KOPT-K1 (cell line): ENCODE measurements around the gene CLDN9.
A peak's percentile ranks its signal among the peaks of the same experiment; 100 is the strongest.

Experiments used
- H3K27ac ChIP-seq: fragments of 200-600 bp; sonication (generic); 2 replicates; pipeline ENCODE4 v1.5.1; 2016; ENCODE audit warnings: antibody characterized with exemption, mild to moderate bottlenecking, low read depth, low read length; ENCODE audit not compliant: poor library complexity, severe bottlenecking
- H3K36me3 ChIP-seq: fragments of 200-600 bp; sonication (generic); 2 replicates; pipeline ENCODE4 v1.5.1; 2017; ENCODE audit warnings: antibody characterized with exemption, mild to moderate bottlenecking, low read length, moderate library complexity; ENCODE audit not compliant: insufficient read depth
- H3K9me3 ChIP-seq: fragments of 200-600 bp; sonication (generic); 2 replicates; pipeline ENCODE4 v1.5.1; 2017; ENCODE audit warnings: antibody characterized with exemption, low read length, mild to moderate bottlenecking; ENCODE audit not compliant: insufficient read depth, poor library complexity, severe bottlenecking

CLDN9 gene

GRCh38 chr16:3057181-3058138, 44.7 kb downstream of the CLDN9 start:
- H3K9me3 ChIP-seq: no peaks in the 10 kb centered on the region
- peaks cover 8% of the 10 kb centered on the region; the same call in 1 of the 2 replicates for H3K36me3 ChIP-seq
- H3K27ac ChIP-seq: no peak overlapping the region

- Histone ChIP-seq H3K9me3 (no peaks in the 10 kb centered on the region), H3K36me3 (peaks cover 8% of the 10 kb centered on the region; the same call in 1 of the 2 replicates), H3K27ac (peak overlapping the region; percentile 80)
Observed at GRCh38 chr16:3058139-3059030, 45.7 kb downstream of the CLDN9 start.

- Histone ChIP-seq H3K27ac (peak overlapping the region; percentile 80), H3K9me3 (no peaks in the 10 kb centered on the region), H3K36me3 (peaks cover 2% of the 10 kb centered on the region; the same call in 1 of the 2 replicates)
Observed at GRCh38 chr16:3059041-3059722, 46.5 kb downstream of the CLDN9 start.

GRCh38 chr16:3059723-3060242, 47.1 kb downstream of the CLDN9 start:
- peak overlapping the region; percentile 80 for H3K27ac ChIP-seq
- H3K36me3 ChIP-seq: no peaks in the 10 kb centered on the region; the same call in 1 of the 2 replicates

GRCh38 chr16:3060339-3061127, 47.8 kb downstream of the CLDN9 start:
- Histone ChIP-seq H3K36me3 (no peaks in the 10 kb centered on the region; the same call in 1 of the 2 replicates), H3K9me3 (no peaks in the 10 kb centered on the region), H3K27ac (peak overlapping the region; percentile 80)

More at GRCh38 chr16:3059723-3060242, 47.1 kb downstream of the CLDN9 start:
- no peaks in the 10 kb centered on the region for H3K9me3 ChIP-seq

GRCh38 chr16:3062553-3062952, 49.8 kb downstream of the CLDN9 start:
- Histone ChIP-seq H3K9me3 (no peaks in the 10 kb centered on the region), H3K36me3 (peaks cover 4% of the 10 kb centered on the region; the same call in 1 of the 2 replicates), H3K27ac (no peak overlapping the region)

GRCh38 chr16:3063625-3064386, 51.1 kb downstream of the CLDN9 start:
- Histone ChIP-seq H3K9me3 (no peaks in the 10 kb centered on the region), H3K27ac (no peak overlapping the region), H3K36me3 (peaks cover 17% of the 10 kb centered on the region)
